Testis (tissue), 3 donors: Measurements from ENCODE around the gene ATP5F1D. TPM values are rescaled to one million over a fixed set of nuclear protein-coding genes. Genes with fewer than 3 reads are reported as not detected.

Source experiments
- DNase-seq: peaks from one replicate; pipeline ENCODE4 v3.0.0-alpha.2; 2019
- H3K27ac ChIP-seq, 2 donors: fragments of 200-600 bp; sonication (generic); one replicate each; pipeline ENCODE4 v1.5.1; 2019
- H3K27me3 ChIP-seq: fragments of 200-600 bp; sonication (generic); one replicate; pipeline ENCODE4 v1.5.1; 2019
- H3K36me3 ChIP-seq: fragments of 200-600 bp; sonication (generic); one replicate; pipeline ENCODE4 v1.5.1; 2017; ENCODE audit warnings: low read depth; ENCODE audit errors: missing control alignments
- H3K4me1 ChIP-seq: fragments of 200-600 bp; sonication (generic); one replicate; pipeline ENCODE4 v1.5.1; 2019
- H3K4me3 ChIP-seq, 2 donors: fragments of 200-600 bp; sonication (generic); one replicate each; pipeline ENCODE4 v1.5.1; 2017 to 2019
- H3K9me3 ChIP-seq: fragments of 200-600 bp; sonication (generic); one replicate; pipeline ENCODE4 v1.5.1; 2017
- POLR2A ChIP-seq: fragments of 450-650 bp; IDR thresholded peaks from one replicate; pipeline ENCODE4 v1.6.1; 2017; ENCODE audit warnings: antibody characterized with exemption, mild to moderate bottlenecking, moderate library complexity
- WGBS, 2 donors: methylation state at CpG; one replicate each; pipeline ENCODE4 v1.1.5; 2018; 5-methylcytosine and 5-hydroxymethylcytosine counted together
- intact Hi-C: fragments of 100-400 bp; cut with DNase I; formaldehyde crosslinking; loops from one replicate; pipeline ENCODE4 v1.15.1; 2023; ENCODE audit warnings: low total_unique reads
- polyA plus RNA-seq: library from polyadenylated mRNA; stranded (reverse); fragments of 350-450 nt; fragmentation: Illumina TruSeq; extraction: RNeasy Lipid Tissue Mini Kit (QIAGEN cat#74804); gene quantifications from one replicate; pipeline ENCODE4 v1.2.3, GENCODE V29; 2014; ENCODE audit warnings: low read depth, low replicate concordance; ENCODE audit not compliant: insufficient read depth
- total RNA-seq, 2 donors: library from RNA; depleted of rRNA; stranded (reverse); fragments of >200 nt; gene quantifications; one replicate each; pipeline ENCODE4 v1.2.3, GENCODE V29; 2016
- TF ChIP-seq, protein P1 (sequence below), 3 experiments: fragments of 450-650 bp in 2 of 3; fragments of 200-600 bp in 1 of 3; sonication (generic) in 1 of 3; IDR thresholded peaks; one replicate each; pipeline ENCODE4 v1.5.1; 2016 to 2019; ENCODE audit warnings: antibody characterized with exemption in 3 of 3, mild to moderate bottlenecking in 2 of 3, moderate library complexity in 1 of 3

The ATP5F1D gene
- total and polyA plus RNA-seq, 3 donors from 2014 or later = 94.5 to 166 (median 104) TPM

DNA sequence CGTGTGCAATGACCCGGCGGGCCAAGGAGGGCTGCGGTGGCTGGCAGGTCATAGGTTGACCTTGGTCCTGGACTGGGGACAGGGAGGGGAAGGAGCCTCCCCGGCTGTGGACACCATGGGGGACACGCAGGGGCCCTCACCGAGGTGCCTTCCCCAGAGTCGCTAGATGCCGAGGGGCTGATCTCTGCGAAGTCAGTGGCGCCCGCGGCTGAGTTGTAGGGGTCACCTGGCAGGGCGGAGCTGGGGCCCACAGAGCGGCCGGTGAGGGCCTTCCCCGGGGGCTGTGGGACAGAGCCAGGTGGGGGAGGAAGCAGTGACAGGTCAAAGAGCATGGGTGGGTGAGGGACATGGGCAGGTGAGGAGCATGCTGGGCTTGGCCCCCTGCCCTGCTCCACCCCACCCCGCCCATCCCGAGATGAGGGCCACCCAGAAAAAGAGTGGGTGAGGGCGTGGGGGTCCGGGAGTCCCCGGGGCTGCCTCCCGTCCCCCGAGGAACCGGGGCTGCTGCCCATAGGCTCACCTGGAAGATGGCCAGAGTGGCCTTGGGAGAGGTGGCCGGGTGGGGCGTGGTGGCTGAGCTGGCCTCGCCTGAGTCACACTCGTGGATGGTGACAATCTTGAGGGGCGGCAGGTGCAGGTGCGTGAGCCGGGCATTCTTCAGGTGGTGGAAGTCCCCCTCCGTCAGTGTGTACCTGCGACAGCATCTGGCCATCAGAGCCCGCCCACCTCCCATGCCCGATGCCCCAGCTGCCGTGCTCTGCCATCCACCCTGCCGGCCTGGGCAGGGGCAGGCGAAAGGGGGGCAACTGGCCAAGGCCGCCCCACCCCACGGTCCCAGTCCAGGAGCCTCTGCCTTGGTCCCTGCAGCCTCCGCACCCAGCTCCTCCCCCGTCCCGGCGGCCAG lies 7.2 kb upstream of the ATP5F1D start:
- Histone ChIP-seq H3K27ac (no peak overlapping the region), H3K4me1 (peaks cover 34% of the 10 kb centered on the region), H3K27me3 (no peaks in the 10 kb centered on the region), H3K9me3 (no peaks in the 10 kb centered on the region), H3K36me3 (no peaks in the 10 kb centered on the region), H3K4me3 (no peak overlapping the region)
- intact Hi-C loops = no loop called here
- DNase-seq = no peak
- TF ChIP-seq, protein P1, sequence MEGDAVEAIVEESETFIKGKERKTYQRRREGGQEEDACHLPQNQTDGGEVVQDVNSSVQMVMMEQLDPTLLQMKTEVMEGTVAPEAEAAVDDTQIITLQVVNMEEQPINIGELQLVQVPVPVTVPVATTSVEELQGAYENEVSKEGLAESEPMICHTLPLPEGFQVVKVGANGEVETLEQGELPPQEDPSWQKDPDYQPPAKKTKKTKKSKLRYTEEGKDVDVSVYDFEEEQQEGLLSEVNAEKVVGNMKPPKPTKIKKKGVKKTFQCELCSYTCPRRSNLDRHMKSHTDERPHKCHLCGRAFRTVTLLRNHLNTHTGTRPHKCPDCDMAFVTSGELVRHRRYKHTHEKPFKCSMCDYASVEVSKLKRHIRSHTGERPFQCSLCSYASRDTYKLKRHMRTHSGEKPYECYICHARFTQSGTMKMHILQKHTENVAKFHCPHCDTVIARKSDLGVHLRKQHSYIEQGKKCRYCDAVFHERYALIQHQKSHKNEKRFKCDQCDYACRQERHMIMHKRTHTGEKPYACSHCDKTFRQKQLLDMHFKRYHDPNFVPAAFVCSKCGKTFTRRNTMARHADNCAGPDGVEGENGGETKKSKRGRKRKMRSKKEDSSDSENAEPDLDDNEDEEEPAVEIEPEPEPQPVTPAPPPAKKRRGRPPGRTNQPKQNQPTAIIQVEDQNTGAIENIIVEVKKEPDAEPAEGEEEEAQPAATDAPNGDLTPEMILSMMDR (IDR thresholded peaks at IDR 0.05) = no peak
- 91 to 94% methylated on average over 26 to 45 of the region's 45 CpGs for WGBS, 2 donors

- H3K27ac ChIP-seq = no peak overlapping the region
- no peak overlapping the region for H3K4me3 ChIP-seq
- H3K9me3 ChIP-seq = no peaks in the 10 kb centered on the region
- H3K36me3 ChIP-seq = no peaks in the 10 kb centered on the region
- H3K27me3 ChIP-seq = no peaks in the 10 kb centered on the region
- H3K4me1 ChIP-seq = peaks cover 38% of the 10 kb centered on the region
- no peak for TF ChIP-seq POLR2A
- TF ChIP-seq, protein P1 (IDR thresholded peaks at IDR 0.05) = no peak
- DNase-seq = no peak
- 89 to 95% methylated on average over 24 to 43 of the region's 43 CpGs for WGBS, 2 donors
- intact Hi-C loops = no loop called here
Observed at GRCh38 chr19:1234955-1235380, 6.6 kb upstream of the ATP5F1D start.

DNA sequence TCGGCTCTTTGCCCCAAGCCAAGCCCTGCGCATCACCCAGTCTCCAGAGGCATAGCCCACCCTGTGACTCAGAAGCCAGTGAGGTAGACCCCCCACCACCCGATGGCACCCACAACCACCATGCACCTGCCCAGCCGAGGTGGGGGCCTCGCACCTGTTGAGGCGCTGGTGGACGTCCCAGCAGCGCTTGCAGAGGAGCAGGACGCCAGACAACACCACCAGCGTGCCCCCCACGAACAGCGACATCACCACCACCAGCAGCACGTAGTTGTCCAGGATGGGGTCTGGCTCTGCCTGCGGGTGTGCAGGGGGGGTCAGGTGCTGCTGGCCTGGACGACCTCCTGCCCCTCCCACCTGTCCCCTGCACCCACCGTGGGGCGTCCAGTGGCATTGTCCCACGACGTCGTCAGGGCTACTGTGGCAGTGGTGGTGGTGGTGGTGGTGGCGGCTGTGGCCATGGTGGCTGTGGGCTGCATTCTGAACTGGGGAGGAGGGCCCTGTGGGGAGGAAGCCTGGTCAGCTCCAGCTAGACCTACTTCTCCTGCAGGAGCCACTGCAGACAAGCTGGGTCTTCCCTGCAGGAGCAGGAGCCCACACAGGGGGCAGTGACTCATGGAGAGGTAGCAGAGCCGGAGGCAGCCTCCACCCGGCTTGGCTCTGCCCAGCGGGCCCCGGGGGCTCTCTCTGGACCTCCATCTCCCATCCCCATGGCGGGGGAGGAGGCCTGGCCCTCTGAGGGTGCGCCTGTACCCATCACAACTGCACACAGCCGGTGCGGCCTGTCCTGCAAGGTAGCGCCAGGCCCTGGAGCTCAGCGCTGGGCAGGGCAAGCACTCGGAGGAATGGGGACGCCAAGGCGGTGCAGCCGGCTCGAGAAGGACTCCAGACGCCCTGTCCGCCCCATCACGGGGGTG lies 5.7 kb upstream of the ATP5F1D start:
- Histone ChIP-seq H3K4me1 (peaks cover 44% of the 10 kb centered on the region), H3K4me3 (no peak overlapping the region), H3K9me3 (no peaks in the 10 kb centered on the region), H3K36me3 (no peaks in the 10 kb centered on the region), H3K27me3 (no peaks in the 10 kb centered on the region), H3K27ac (no peak overlapping the region)
- intact Hi-C loops = no loop called here
- TF ChIP-seq POLR2A = no peak
- TF ChIP-seq, protein P1 (IDR thresholded peaks at IDR 0.05) = no peak
- WGBS, 2 donors = 69 to 80% methylated on average over 1 to 38 of the region's 39 CpGs
- DNase-seq = no peak

- H3K27ac ChIP-seq = no peak overlapping the region
- no peaks in the 10 kb centered on the region for H3K9me3 ChIP-seq
- DNase-seq = no peak
- TF ChIP-seq POLR2A = no peak
- TF ChIP-seq, protein P1 (IDR thresholded peaks at IDR 0.05) = no peak
- intact Hi-C loops = no loop called here
- no peaks in the 10 kb centered on the region for H3K36me3 ChIP-seq
- WGBS, 2 donors = 16% methylated on average over 24 of the region's 42 CpGs; no CpG with 5 or more reads in 1 of the 2 donors
- peaks cover 50% of the 10 kb centered on the region for H3K4me1 ChIP-seq
- peak overlapping the region; percentile 38 to 39 for H3K4me3 ChIP-seq
- no peaks in the 10 kb centered on the region for H3K27me3 ChIP-seq
Observed at GRCh38 chr19:1236576-1236975, 5.0 kb upstream of the ATP5F1D start.
